Measurements from ENCODE around the gene VGF.

VGF gene

GRCh38 chr7:101167645-101168411 is 2.5 kb upstream of the VGF start:
- no peak overlapping the region for H3K9ac ChIP-seq (ENCODE audit: low read depth, low read length)
- peaks cover 3% of the 10 kb centered on the region for H3K79me2 ChIP-seq (ENCODE audit: insufficient read depth, low read length)
- H3K27ac ChIP-seq (ENCODE audit: low read length) = no peak overlapping the region
- no peak overlapping the region for H3K4me3 ChIP-seq (ENCODE audit: low read depth in 1 of 2, low read length in 2 of 2)
- TF ChIP-seq EZH2 (IDR thresholded peaks at IDR 0.05; ENCODE audit: borderline replicate concordance, low read depth, low read length, severe bottlenecking) = no peak
- H3K27me3 ChIP-seq (ENCODE audit: insufficient read depth, low read length, poor library complexity) = peaks cover 17% of the 10 kb centered on the region
- H3K9me3 ChIP-seq (ENCODE audit: insufficient read depth, low read length, severe bottlenecking) = no peaks in the 10 kb centered on the region
- DNase-seq (no peak), ATAC-seq (ENCODE audit: insufficient read depth, low read depth) (no peak)
- peak overlapping the region; percentile 46; the same call in 1 of the 2 replicates for H3K4me2 ChIP-seq (ENCODE audit: insufficient read depth, low read length)
- peaks cover 67% of the 10 kb centered on the region for H4K20me1 ChIP-seq (ENCODE audit: insufficient read depth, low read length)
- no peak overlapping the region for H2AFZ ChIP-seq (ENCODE audit: low read depth, low read length)
- H3K4me1 ChIP-seq (ENCODE audit: insufficient read depth, low read length) = peaks cover 83% of the 10 kb centered on the region
- H3K36me3 ChIP-seq (ENCODE audit: insufficient read depth, low read length) = no peaks in the 10 kb centered on the region

GRCh38 chr7:101166909-101167644 is 1.7 kb upstream of the VGF start:
- Histone ChIP-seq H3K79me2 (ENCODE audit: insufficient read depth, low read length) (peaks cover 3% of the 10 kb centered on the region), H3K27ac (ENCODE audit: low read length) (no peak overlapping the region), H2AFZ (ENCODE audit: low read depth, low read length) (no peak overlapping the region), H3K9me3 (ENCODE audit: insufficient read depth, low read length, severe bottlenecking) (no peaks in the 10 kb centered on the region), H3K4me2 (ENCODE audit: insufficient read depth, low read length) (peak overlapping the region; percentile 46), H3K36me3 (ENCODE audit: insufficient read depth, low read length) (no peaks in the 10 kb centered on the region), H4K20me1 (ENCODE audit: insufficient read depth, low read length) (peaks cover 62% of the 10 kb centered on the region), H3K4me1 (ENCODE audit: insufficient read depth, low read length) (peaks cover 83% of the 10 kb centered on the region), H3K27me3 (ENCODE audit: insufficient read depth, low read length, poor library complexity) (peaks cover 17% of the 10 kb centered on the region), H3K9ac (ENCODE audit: low read depth, low read length) (no peak overlapping the region), H3K4me3 (ENCODE audit: low read depth in 1 of 2, low read length in 2 of 2) (0 out of 4 replicates have a peak overlapping the region, but pooled peaks of 1 of the 2 experiments have one; percentile 13)
- DNase-seq = peak; percentile 57
- TF ChIP-seq CTCF (IDR thresholded peaks at IDR 0.05; ENCODE audit: borderline replicate concordance, extremely low read depth, low read length, poor library complexity, severe bottlenecking) (no peak), EZH2 (IDR thresholded peaks at IDR 0.05; ENCODE audit: borderline replicate concordance, low read depth, low read length, severe bottlenecking) (no peak)
- ATAC-seq (ENCODE audit: insufficient read depth, low read depth) = no peak

GRCh38 chr7:101166648-101166908 is 1.2 kb upstream of the VGF start:
- Histone ChIP-seq H3K9ac (ENCODE audit: low read depth, low read length) (no peak overlapping the region), H3K4me1 (ENCODE audit: insufficient read depth, low read length) (peaks cover 80% of the 10 kb centered on the region), H3K27me3 (ENCODE audit: insufficient read depth, low read length, poor library complexity) (peaks cover 17% of the 10 kb centered on the region)

More at GRCh38 chr7:101166648-101166908, 1.2 kb upstream of the VGF start:
- H3K4me3 ChIP-seq (ENCODE audit: low read depth in 1 of 2, low read length in 2 of 2) = no peak overlapping the region
- ATAC-seq (ENCODE audit: insufficient read depth, low read depth) (no peak), DNase-seq (peak; percentile 47)
- H4K20me1 ChIP-seq (ENCODE audit: insufficient read depth, low read length) = peaks cover 58% of the 10 kb centered on the region
- no peak overlapping the region for H3K27ac ChIP-seq (ENCODE audit: low read length)
- peaks cover 3% of the 10 kb centered on the region for H3K79me2 ChIP-seq (ENCODE audit: insufficient read depth, low read length)
- no peak overlapping the region for H2AFZ ChIP-seq (ENCODE audit: low read depth, low read length)
- peak overlapping the region; percentile 46; the same call in 1 of the 2 replicates for H3K4me2 ChIP-seq (ENCODE audit: insufficient read depth, low read length)
- no peaks in the 10 kb centered on the region for H3K9me3 ChIP-seq (ENCODE audit: insufficient read depth, low read length, severe bottlenecking)
- TF ChIP-seq EZH2 (IDR thresholded peaks at IDR 0.05; ENCODE audit: borderline replicate concordance, low read depth, low read length, severe bottlenecking) (no peak), CTCF (IDR thresholded peaks at IDR 0.05; ENCODE audit: borderline replicate concordance, extremely low read depth, low read length, poor library complexity, severe bottlenecking) (no peak)
- no peaks in the 10 kb centered on the region for H3K36me3 ChIP-seq (ENCODE audit: insufficient read depth, low read length)

All from DND-41 (cell line).